Glutamatergic neuron (in vitro differentiated cells): ENCODE data around the gene OGG1. TPM values are rescaled to one million over a fixed set of nuclear protein-coding genes. Genes with fewer than 3 reads are reported as not detected.
A peak's percentile ranks its signal among the peaks of the same experiment; 100 is the strongest.

ENCODE experiments used
- DNase-seq: peaks from one replicate; pipeline ENCODE4 v3.0.0; 2022
- H3K27ac Mint-ChIP-seq: one replicate; pipeline ENCODE4 v1.8.0; 2020; ENCODE audit warnings: mild to moderate bottlenecking, mixed read lengths, inconsistent platforms; ENCODE audit not compliant: unreplicated experiment
- H3K27me3 Mint-ChIP-seq: one replicate; pipeline ENCODE4 v1.8.0; 2020; ENCODE audit warnings: mild to moderate bottlenecking, moderate library complexity, mixed read lengths, inconsistent platforms; ENCODE audit not compliant: unreplicated experiment
- H3K36me3 Mint-ChIP-seq: one replicate; pipeline ENCODE4 v1.8.0; 2020; ENCODE audit warnings: mild to moderate bottlenecking, mixed read lengths, inconsistent platforms; ENCODE audit not compliant: unreplicated experiment
- H3K4me1 Mint-ChIP-seq: one replicate; pipeline ENCODE4 v1.8.0; 2020; ENCODE audit warnings: mild to moderate bottlenecking, low read depth, mixed read lengths, inconsistent platforms; ENCODE audit not compliant: unreplicated experiment
- H3K4me3 Mint-ChIP-seq: one replicate; pipeline ENCODE4 v1.8.0; 2020; ENCODE audit warnings: mild to moderate bottlenecking, mixed read lengths, inconsistent platforms; ENCODE audit not compliant: unreplicated experiment
- H3K9me3 Mint-ChIP-seq: one replicate; pipeline ENCODE4 v1.8.0; 2020; ENCODE audit warnings: mild to moderate bottlenecking, moderate library complexity, mixed read lengths, inconsistent platforms; ENCODE audit not compliant: unreplicated experiment
- total RNA-seq: library from RNA; stranded (reverse); fragmentation: NEBNext Ultra II Directional; extraction: Animal tissue kit (Norgen Biotek cat#: 25700); gene quantifications from one replicate; pipeline ENCODE4 v1.2.1, GENCODE V29; 2021; ENCODE audit not compliant: unreplicated experiment
- TF ChIP-seq, protein P1 (sequence below): fragments of 200-600 bp; sonication (generic); IDR thresholded peaks from one replicate; pipeline ENCODE4 v1.5.0; 2021; ENCODE audit not compliant: partially characterized antibody, unreplicated experiment

OGG1 gene
- total RNA-seq, 1 donor from 2014 or later, result 76.5 TPM

DNA sequence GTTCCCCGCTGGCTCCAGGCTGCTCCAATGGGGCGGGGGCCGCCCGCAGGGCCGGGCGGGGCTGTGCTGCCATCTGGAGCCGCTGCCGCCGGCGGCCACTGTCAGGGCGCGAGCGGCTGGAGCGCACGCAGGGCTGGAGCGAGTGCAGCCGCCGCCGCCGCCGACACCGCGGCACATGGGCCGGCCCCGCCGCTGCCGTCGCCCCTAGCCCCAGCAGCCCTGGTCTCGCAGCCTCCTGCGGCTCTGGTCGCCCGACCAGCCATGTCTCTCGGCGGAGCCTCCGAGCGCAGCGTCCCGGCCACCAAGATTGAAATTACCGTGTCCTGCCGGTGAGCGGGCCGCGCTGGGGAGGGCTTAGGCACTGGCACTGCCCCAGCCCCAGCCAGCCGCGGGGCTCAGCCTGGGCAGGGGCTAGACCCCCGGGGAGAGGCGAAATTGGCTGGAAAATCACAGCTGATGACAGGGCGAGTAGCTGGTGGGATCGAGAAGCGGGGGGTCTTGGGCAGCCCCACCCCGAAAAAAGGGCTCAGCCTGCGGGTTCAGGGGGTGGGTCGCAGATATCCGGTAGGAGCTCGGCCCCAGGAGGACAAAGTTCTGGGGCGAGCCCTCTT, 45.9 kb upstream of the OGG1 start, which contains the start of gene CPNE9:
Gene CPNE9 (plus strand): TSS at position 98 of the 611 bp plus-strand sequence. CDS start 164 bp downstream, at position 262.
- Mint-ChIP-seq H3K9me3 (peaks cover 6% of the 10 kb centered on the region), H3K4me1 (peaks cover 3% of the 10 kb centered on the region), H3K36me3 (peaks cover 9% of the 10 kb centered on the region), H3K27ac (peak within 1 kb of the TSS; percentile 64), H3K4me3 (peak within 1 kb of the TSS; percentile 84), H3K27me3 (peaks cover 7% of the 10 kb centered on the region)
- TF ChIP-seq, protein P1, sequence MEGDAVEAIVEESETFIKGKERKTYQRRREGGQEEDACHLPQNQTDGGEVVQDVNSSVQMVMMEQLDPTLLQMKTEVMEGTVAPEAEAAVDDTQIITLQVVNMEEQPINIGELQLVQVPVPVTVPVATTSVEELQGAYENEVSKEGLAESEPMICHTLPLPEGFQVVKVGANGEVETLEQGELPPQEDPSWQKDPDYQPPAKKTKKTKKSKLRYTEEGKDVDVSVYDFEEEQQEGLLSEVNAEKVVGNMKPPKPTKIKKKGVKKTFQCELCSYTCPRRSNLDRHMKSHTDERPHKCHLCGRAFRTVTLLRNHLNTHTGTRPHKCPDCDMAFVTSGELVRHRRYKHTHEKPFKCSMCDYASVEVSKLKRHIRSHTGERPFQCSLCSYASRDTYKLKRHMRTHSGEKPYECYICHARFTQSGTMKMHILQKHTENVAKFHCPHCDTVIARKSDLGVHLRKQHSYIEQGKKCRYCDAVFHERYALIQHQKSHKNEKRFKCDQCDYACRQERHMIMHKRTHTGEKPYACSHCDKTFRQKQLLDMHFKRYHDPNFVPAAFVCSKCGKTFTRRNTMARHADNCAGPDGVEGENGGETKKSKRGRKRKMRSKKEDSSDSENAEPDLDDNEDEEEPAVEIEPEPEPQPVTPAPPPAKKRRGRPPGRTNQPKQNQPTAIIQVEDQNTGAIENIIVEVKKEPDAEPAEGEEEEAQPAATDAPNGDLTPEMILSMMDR, result no peak
- DNase-seq, result peak; percentile 68

DNA sequence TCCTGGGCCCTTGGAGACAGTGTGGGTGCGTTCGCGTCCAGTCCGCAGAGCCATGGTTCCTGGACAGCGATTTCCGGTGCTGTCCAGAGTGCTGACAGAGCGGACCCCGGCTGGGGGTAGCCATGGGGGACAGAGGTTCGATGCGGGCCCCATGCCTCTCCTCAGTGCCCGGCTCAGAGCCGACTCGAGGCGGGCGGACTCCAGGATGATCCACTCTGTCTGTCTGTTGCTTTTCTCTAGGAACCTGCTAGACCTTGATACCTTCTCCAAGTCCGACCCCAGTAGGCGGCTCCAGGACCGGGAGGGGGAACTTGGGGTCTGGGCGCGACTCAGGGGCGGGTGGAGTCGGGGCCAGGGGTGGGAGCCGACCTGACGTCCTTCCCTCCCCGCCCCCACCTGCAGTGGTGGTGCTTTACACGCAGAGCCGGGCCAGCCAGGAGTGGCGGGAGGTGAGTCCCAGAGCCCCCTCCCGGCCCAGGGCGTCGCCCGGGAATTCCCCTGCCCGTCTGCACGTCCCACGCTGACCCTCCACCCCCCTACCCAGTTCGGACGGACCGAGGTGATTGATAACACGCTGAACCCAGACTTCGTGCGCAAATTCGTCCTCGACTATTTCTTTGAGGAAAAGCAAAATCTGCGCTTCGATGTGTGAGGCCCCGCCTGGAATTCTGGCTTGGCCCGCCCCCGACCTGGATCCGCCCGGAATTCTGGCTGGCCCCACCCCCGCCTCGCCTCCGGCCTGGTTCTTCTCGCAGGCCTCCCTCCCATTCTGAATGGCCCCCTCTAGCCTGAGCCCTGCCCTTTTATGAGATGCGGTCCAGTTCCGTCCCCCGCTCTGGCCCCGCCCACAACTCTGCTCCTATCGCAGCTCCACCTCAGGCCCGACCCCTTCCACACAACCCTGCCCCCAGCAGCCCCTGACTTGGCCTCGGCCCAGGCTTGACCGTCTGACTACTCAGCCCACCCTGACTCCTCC, 45.1 kb upstream of the OGG1 start:
- TF ChIP-seq, protein P1, result no peak
- peak overlapping the region; percentile 84 for H3K4me3 Mint-ChIP-seq
- peak; percentile 94 for DNase-seq
- H3K27ac Mint-ChIP-seq, result peak overlapping the region; percentile 73
- H3K9me3 Mint-ChIP-seq, result peaks cover 6% of the 10 kb centered on the region
- peaks cover 7% of the 10 kb centered on the region for H3K27me3 Mint-ChIP-seq
- H3K4me1 Mint-ChIP-seq, result peaks cover 3% of the 10 kb centered on the region
- H3K36me3 Mint-ChIP-seq, result peaks cover 9% of the 10 kb centered on the region

DNA sequence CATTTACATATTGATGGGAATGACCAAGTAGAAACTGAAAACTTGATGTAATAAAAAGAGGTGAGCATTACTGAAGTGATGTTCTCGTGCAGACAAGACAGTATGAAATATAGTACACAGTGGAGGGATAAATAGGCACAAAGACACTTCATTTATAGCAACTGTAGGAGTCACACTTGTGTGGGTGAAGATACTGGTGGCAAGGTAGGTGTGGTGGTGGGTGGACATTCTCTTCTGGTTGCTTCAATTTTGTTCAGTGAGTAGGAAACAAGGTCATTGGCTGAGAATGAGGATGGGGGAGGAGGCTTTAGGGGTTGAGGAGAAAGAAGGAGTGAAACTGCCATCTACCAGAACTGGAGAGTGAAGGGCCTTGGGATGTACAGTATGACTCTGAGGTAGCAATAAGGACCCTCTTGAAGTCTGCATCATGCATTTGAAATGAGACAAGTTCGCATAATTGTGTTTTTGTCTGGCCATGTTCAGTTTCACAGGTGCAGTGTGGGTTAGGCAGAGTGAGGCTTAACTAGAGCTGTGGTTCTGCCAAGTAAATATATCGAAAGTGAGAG, 39.5 kb upstream of the OGG1 start:
- Mint-ChIP-seq H3K9me3 (peaks cover 8% of the 10 kb centered on the region), H3K36me3 (peaks cover 15% of the 10 kb centered on the region), H3K27me3 (peaks cover 10% of the 10 kb centered on the region), H3K27ac (no peak overlapping the region), H3K4me3 (no peak overlapping the region), H3K4me1 (peaks cover 3% of the 10 kb centered on the region)
- no peak for DNase-seq
- TF ChIP-seq, protein P1, result no peak

DNA sequence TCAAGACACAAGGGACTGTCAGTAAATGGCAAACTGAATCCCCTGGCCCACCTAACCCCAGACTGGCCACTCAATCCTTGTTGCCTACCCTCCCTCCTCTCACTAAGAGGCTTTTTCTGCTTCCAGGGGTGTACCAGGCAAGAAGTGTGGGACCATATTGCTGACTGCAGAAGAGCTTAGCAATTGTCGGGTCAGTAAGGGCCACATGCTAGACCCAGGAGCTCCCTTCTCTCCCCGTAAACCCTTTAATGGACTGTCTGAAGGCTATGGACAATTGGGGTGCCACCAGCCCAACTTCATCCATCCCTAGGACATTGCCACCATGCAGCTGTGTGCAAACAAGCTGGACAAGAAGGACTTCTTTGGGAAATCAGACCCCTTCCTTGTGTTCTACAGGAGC, 37.3 kb upstream of the OGG1 start:
- Mint-ChIP-seq H3K4me1 (no peaks in the 10 kb centered on the region), H3K9me3 (peaks cover 5% of the 10 kb centered on the region), H3K36me3 (peaks cover 11% of the 10 kb centered on the region), H3K27ac (no peak overlapping the region), H3K4me3 (no peak overlapping the region), H3K27me3 (peaks cover 4% of the 10 kb centered on the region)
- TF ChIP-seq, protein P1, result no peak
- no peak for DNase-seq
